Effector memory CD8-positive, alpha-beta T cell (primary cell): ENCODE results near the gene EHD2.
"Not testable (repeated sequence)": the region's sequence is repeated elsewhere in the genome, so short reads cannot be mapped to it uniquely, and the experiment has no call there.

Source experiments
- ATAC-seq: fragments of 150-1000 bp; cut with Tn5 transposase; replicated peaks from 2 replicates; pipeline ENCODE4 v1.10.0; 2021; ENCODE audit warnings: mild to moderate bottlenecking, moderate library complexity
- DNase-seq, 3 experiments: peaks; one replicate each; pipeline ENCODE4 v3.0.0; 2021
- H3K27ac Mint-ChIP-seq, 2 donors: one replicate each; pipeline ENCODE4 v1.8.0; 2022; ENCODE audit warnings: mild to moderate bottlenecking in 2 of 2, mixed read lengths in 2 of 2, moderate library complexity in 2 of 2
- H3K27me3 Mint-ChIP-seq, 2 donors: one replicate each; pipeline ENCODE4 v1.8.0; 2022; ENCODE audit warnings: mixed read lengths in 2 of 2
- H3K36me3 Mint-ChIP-seq: one replicate; pipeline ENCODE4 v1.8.0; 2022; ENCODE audit warnings: mild to moderate bottlenecking, moderate library complexity, mixed read lengths; ENCODE audit not compliant: insufficient read depth
- H3K4me1 Mint-ChIP-seq, 2 donors: one replicate each; pipeline ENCODE4 v1.8.0; 2022; ENCODE audit warnings: low read depth in 2 of 2, mixed read lengths in 2 of 2
- H3K4me3 Mint-ChIP-seq, 2 donors: one replicate each; pipeline ENCODE4 v1.8.0; 2022; ENCODE audit warnings: mild to moderate bottlenecking in 2 of 2, mixed read lengths in 2 of 2, moderate library complexity in 2 of 2
- H3K9me3 Mint-ChIP-seq, 2 donors: one replicate each; pipeline ENCODE4 v1.8.0; 2022; ENCODE audit warnings: mixed read lengths in 2 of 2
- total RNA-seq, 9 experiments: gene quantifications; one replicate each; lab custom pipeline; 2026; lab: John Stamatoyannopoulos, UW

EHD2 gene, protein sequence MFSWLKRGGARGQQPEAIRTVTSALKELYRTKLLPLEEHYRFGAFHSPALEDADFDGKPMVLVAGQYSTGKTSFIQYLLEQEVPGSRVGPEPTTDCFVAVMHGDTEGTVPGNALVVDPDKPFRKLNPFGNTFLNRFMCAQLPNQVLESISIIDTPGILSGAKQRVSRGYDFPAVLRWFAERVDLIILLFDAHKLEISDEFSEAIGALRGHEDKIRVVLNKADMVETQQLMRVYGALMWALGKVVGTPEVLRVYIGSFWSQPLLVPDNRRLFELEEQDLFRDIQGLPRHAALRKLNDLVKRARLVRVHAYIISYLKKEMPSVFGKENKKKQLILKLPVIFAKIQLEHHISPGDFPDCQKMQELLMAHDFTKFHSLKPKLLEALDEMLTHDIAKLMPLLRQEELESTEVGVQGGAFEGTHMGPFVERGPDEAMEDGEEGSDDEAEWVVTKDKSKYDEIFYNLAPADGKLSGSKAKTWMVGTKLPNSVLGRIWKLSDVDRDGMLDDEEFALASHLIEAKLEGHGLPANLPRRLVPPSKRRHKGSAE
- total RNA-seq = 0 to 1.3 (median 0.11) reads per million in 9 experiments

DNA sequence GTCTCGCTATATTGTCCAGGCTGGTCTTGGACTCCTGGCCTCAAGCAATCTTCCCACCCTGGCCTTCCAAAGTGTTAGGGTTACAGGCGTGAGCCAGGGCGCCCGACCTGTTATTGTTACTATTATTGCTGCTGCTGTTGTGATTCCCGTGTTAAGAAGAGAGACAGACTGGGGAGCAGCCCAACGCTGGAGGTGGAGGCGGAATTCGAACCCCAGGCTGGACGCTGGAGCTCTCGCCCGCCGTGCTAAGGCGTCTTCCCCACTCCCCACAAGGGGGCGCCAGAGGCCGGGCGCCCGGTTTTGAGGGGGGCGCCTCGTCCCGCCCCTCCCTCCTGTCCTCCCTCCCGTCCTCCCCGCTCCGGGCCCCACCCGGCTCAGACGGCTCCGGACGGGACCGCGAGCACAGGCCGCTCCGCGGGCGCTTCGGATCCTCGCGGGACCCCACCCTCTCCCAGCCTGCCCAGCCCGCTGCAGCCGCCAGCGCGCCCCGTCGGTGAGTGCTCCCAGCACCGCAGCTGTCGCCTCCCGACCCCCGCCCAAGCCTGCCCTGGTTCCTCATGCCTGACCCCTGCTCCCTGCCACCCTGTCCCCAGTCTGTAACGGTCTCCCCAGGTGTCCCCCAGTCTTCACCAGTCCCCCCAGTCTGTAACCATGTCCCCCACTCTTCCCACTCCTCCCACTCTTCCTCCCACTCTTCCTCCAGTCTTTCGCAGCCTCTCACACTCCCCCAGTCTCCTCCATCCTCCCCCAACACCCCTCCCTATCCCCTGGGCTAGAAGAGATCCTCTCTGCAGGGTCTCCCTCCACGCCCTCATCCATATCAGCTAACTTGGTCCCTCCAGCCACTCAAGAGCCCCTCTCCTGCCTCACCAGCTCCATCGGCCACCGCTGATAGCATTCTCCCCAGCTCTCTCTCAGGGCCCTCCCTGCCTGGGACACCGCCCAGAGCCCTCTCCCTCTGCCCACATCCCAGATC lies at the start of gene EHD2:
TSS of gene EHD2 (plus strand) at position 377 of the 976 bp plus-strand sequence. CDS start 3,191 bp downstream, outside the sequence.
- peaks cover 51 to 57% of the 10 kb centered on the region in 2 donors for H3K27me3 Mint-ChIP-seq

DNA sequence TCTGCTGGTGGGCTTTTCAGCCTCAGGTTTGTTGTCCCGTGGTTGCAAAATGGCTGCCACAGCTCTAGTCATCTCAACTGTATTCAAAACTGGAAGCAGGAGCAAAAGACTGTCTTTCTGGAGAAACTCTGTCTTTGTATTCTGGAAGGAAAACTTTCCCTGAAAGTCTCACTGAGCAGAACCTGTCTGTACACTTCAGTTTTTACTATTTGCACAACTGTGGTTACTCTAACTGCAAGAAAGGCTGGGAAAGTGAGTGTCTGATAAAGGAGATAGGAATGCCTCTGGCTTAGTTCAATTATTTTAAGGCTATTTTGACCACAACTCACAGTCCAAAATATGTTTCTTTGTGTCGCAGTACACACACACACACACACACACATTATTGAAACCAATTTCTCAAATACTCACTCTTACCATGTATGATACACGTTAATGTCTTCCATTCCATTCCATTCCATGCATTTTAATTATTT lies 49.7 kb upstream of the EHD2 start:
- no peak overlapping the region for H3K4me3 Mint-ChIP-seq
- no peak overlapping the region for H3K27ac Mint-ChIP-seq
- DNase-seq = no peak

More for the DNA sequence above, at the start of gene EHD2:
- peak; percentile 59 for ATAC-seq
- H3K4me1 Mint-ChIP-seq = no peaks in the 10 kb centered on the region
- H3K9me3 Mint-ChIP-seq = no peaks in the 10 kb centered on the region
- peaks cover 3% of the 10 kb centered on the region for H3K36me3 Mint-ChIP-seq
- DNase-seq = peak in 1 of 3 experiments; percentile 17
- H3K4me3 Mint-ChIP-seq = no peak within 1 kb of the TSS
- H3K27ac Mint-ChIP-seq = no peak within 1 kb of the TSS

DNA sequence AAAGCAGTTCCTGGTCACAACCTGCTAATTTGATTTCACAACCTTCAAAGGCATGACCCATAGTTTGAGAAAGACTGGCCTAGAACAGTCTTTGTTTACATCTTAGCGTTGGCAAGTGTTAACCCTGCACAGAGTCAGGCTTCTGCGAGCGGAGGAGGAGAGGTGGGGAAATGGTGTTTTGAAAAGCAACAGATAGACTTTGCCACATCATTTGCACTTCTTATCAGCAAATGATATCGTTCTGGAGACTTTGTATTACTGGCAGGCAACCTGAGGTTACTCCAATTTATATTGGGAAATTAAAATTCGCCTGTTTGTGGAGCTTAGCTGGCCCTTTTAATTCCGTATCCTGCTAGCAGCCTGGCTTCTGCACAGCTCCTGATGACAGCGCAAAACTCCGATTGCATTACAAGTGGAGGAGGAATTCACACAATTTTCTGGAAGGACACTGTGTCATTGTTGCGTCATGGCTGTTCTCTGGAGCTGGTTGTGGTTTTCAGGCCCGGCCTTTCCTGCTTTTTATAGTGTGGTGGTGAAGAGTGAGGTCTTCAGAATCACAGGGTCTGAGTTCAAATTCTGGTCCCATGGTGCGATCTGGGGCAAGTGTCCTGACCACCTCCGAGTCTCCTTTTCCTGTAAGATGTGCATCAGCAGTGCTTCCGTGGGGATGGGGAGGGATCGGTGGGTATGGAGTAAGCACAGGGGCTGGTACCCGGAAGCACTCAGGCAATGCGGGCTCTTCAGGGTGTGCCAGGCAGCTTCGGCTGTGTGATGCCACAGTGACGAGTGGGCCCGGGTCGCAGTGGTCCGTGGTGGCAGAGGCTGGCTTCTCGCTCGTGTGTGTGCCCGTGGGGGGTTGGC lies 49.1 kb upstream of the EHD2 start:
- H3K27me3 Mint-ChIP-seq = no peaks in the 10 kb centered on the region
- H3K27ac Mint-ChIP-seq = no peak overlapping the region
- H3K36me3 Mint-ChIP-seq = peaks cover 15% of the 10 kb centered on the region
- ATAC-seq (no peak), DNase-seq (no peak)
- H3K4me1 Mint-ChIP-seq = peaks cover 20 to 24% of the 10 kb centered on the region in 2 donors
- H3K9me3 Mint-ChIP-seq = no peaks in the 10 kb centered on the region
- no peak overlapping the region for H3K4me3 Mint-ChIP-seq

More for the DNA sequence above, 49.7 kb upstream of the EHD2 start:
- H3K27me3 Mint-ChIP-seq = no peaks in the 10 kb centered on the region
- H3K36me3 Mint-ChIP-seq = peaks cover 15% of the 10 kb centered on the region
- ATAC-seq = no peak
- no peaks in the 10 kb centered on the region for H3K9me3 Mint-ChIP-seq
- H3K4me1 Mint-ChIP-seq = peaks cover 21 to 24% of the 10 kb centered on the region in 2 donors

DNA sequence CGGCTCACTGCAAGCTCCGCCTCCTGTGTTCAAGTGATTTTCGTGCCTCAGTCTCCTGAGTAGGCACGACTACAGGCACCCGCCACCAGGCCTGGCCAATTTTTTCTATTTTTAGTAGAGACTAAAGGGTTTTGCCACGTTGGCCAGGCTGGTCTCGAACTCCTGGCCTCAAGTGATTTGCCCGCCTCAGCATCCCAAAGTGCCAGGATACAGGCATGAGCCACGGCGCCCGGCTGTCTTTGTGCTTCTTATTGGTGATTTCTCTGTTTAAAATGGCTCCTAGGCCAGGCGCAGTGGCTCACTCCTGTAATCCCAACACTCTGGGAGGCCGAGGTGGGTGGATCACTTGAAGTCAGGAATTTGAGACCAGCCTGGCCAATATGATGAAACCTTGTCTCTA lies 44.7 kb upstream of the EHD2 start:
- not testable (repeated sequence) for ATAC-seq, DNase-seq, H3K4me3 Mint-ChIP-seq, H3K27ac Mint-ChIP-seq, H3K27me3 Mint-ChIP-seq, H3K9me3 Mint-ChIP-seq
- Mint-ChIP-seq H3K4me1 (peaks cover 13 to 16% of the 10 kb centered on the region in 2 donors), H3K36me3 (peaks cover 26% of the 10 kb centered on the region)

DNA sequence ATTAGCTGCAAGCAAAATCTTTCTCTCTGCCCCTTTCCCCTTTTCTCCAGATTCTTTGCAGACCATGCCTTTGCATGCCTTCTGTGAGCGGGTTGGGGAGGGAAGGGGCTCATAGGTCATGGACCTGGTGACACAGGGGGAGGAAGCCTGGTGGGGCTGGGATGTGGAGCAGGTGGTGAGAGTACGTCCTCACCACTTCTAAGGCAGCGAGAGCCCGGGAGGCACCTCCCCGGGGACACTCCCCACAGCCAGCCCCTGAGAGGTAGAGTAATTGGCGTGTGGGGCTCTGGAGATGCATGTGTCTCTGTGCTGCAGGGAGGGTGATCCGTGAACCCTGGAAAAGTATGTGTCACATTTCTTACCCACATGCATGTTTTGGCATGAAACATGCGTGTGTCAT lies 42.5 kb upstream of the EHD2 start:
- H3K27ac Mint-ChIP-seq = peak overlapping the region; percentile 39 to 60
- H3K9me3 Mint-ChIP-seq = no peaks in the 10 kb centered on the region
- peaks cover 6 to 11% of the 10 kb centered on the region in 2 donors for H3K4me1 Mint-ChIP-seq
- ATAC-seq (no peak), DNase-seq (no peak)
- peaks cover 30% of the 10 kb centered on the region for H3K36me3 Mint-ChIP-seq
- no peaks in the 10 kb centered on the region for H3K27me3 Mint-ChIP-seq
- no peak overlapping the region for H3K4me3 Mint-ChIP-seq

DNA sequence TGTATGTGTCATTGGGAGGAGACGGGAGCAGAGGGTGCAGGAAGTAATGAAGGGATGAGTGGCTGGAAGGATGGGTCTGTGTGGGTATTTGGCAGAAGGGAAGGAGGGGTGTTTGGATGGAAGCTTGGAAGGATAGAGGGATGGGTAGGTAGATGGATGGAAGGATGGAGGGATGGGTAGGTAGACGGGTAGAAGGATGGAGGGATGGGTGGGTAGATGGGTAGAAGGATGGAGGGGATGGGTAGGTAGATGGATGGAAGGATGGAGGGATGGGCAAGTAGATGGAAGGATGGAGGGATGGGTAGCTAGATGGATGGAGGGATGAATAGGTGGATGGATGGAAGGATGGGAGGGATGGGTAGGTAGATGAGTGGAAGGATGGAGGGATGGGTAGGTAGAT lies 41.7 kb upstream of the EHD2 start:
- Mint-ChIP-seq H3K27ac (peak overlapping the region; percentile 39 to 77), H3K4me1 (peaks cover 5 to 10% of the 10 kb centered on the region in 2 donors), H3K9me3 (no peaks in the 10 kb centered on the region), H3K27me3 (no peaks in the 10 kb centered on the region), H3K4me3 (no peak overlapping the region), H3K36me3 (peaks cover 30% of the 10 kb centered on the region)
- no peak for DNase-seq
- ATAC-seq = no peak

DNA sequence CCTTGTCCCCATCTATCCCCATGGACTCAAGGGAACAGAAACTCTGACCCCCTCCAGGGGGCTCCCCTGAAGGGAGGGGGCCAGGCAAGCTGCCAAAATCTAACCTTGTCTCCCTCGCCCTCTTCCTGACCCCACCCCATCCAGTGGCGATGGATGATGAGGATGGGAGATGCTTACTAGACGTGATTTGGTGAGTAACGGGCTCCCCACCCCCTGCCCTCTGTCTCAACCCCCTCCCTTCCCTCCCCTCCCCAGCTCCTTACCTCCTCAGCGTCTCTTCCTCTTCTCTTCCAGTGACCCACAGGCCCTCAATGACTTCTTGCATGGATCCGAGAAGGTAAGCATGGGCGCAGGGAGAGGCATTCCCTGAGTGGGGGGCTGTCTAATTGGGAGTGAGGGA lies 39.8 kb upstream of the EHD2 start:
- H3K27ac Mint-ChIP-seq = peak overlapping the region in 1 of 2 donors; percentile 63
- no peak for ATAC-seq
- no peaks in the 10 kb centered on the region for H3K9me3 Mint-ChIP-seq
- H3K36me3 Mint-ChIP-seq = peaks cover 32% of the 10 kb centered on the region
- H3K4me3 Mint-ChIP-seq = no peak overlapping the region
- peaks cover 5 to 8% of the 10 kb centered on the region in 2 donors for H3K4me1 Mint-ChIP-seq
- DNase-seq = no peak
- no peaks in the 10 kb centered on the region for H3K27me3 Mint-ChIP-seq

DNA sequence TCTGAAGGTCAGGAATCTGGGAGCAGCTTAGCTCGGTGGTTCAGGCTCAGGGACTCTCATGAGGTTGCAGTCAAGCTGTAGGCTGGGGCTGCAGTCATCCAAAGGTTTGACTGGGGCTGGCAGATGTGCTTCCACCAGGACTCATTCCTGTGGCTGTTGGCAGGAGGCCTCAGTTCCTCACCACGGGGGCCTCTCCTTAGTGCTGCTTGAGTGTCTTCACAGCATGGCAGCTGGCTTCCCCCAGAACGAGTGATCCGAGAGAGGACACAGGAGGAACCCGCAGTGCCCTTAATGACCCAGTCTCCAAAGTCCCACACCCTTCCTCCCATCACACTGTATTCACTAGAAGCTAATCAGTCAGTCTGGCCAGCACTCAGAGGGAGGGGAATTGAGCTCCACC lies 38.7 kb upstream of the EHD2 start:
- H3K9me3 Mint-ChIP-seq = no peaks in the 10 kb centered on the region
- H3K4me3 Mint-ChIP-seq = no peak overlapping the region
- H3K4me1 Mint-ChIP-seq = peaks cover 5 to 8% of the 10 kb centered on the region in 2 donors
- H3K36me3 Mint-ChIP-seq = peaks cover 35% of the 10 kb centered on the region
- H3K27me3 Mint-ChIP-seq = no peaks in the 10 kb centered on the region
- DNase-seq (no peak), ATAC-seq (no peak)
- no peak overlapping the region for H3K27ac Mint-ChIP-seq

DNA sequence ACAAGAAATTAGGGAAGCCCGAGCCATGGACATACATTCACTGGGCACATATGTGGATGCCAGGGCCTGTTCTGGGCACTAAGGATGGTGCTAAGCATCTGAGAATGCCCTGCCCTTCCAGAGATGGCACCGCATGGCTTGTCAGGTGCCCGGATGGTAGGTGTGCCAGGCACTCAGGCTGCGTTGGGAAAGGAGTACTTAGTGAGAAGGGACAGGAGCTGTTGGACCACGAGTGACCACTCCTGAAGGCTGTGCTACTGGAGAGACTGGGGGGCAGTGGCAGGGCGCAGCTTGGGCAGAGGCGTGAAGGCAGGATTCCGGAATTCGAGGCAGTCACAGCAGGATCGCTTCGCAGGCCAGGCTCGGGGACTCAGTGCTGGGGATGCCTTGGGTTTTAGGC lies 38.0 kb upstream of the EHD2 start:
- peaks cover 29% of the 10 kb centered on the region for H3K36me3 Mint-ChIP-seq
- ATAC-seq (no peak), DNase-seq (no peak)
- H3K27ac Mint-ChIP-seq = no peak overlapping the region
- H3K4me3 Mint-ChIP-seq = no peak overlapping the region
- H3K9me3 Mint-ChIP-seq = no peaks in the 10 kb centered on the region
- no peaks in the 10 kb centered on the region for H3K27me3 Mint-ChIP-seq
- peaks cover 5 to 8% of the 10 kb centered on the region in 2 donors for H3K4me1 Mint-ChIP-seq

DNA sequence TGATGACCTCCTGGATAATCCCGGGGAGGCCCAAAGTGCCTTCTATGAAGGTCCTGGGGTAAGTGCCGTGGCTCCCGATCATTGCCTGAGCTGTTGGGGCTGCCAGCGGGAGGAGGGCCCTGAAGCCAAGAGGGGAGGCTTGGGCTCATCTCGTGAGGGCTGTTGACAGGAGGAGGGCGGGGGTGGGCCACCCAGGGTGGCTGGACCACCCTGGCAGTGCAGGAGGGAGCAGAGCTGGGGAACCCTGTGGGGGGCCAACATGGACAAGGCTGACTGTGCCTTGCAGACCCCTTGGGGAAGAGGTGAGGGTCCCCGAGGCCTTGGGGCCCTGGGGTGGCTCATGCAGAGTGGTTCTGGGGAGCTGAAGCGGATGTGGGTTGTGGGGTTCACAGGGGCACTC lies 37.4 kb upstream of the EHD2 start:
- DNase-seq (no peak), ATAC-seq (no peak)
- Mint-ChIP-seq H3K4me3 (no peak overlapping the region), H3K27ac (no peak overlapping the region), H3K36me3 (peaks cover 26% of the 10 kb centered on the region), H3K27me3 (no peaks in the 10 kb centered on the region), H3K9me3 (no peaks in the 10 kb centered on the region), H3K4me1 (peaks cover 5 to 6% of the 10 kb centered on the region in 2 donors)

DNA sequence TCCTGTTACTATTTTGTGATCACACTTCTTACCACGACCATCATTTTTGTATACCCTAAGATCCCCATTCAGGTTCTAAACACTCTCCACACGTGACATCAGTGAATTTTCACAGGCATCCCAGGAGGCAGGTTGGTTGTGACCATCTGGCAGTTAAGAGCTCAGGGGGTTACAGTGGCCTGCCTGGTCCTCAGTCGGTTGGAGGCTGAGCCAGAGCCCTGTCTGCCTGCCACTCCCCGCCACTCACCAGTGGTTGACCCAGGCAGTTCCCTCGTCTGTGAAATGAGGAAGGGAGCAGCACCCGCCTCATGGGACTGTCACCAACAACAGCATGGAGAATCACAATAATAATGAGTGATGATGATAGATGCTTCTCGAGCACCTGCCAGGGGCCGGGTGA lies 36.4 kb upstream of the EHD2 start:
- H3K4me3 Mint-ChIP-seq = no peak overlapping the region
- no peak overlapping the region for H3K27ac Mint-ChIP-seq
- H3K27me3 Mint-ChIP-seq = no peaks in the 10 kb centered on the region
- H3K4me1 Mint-ChIP-seq = peaks cover 3 to 10% of the 10 kb centered on the region in 2 donors
- H3K36me3 Mint-ChIP-seq = peaks cover 28% of the 10 kb centered on the region
- no peak for ATAC-seq
- H3K9me3 Mint-ChIP-seq = no peaks in the 10 kb centered on the region
- no peak for DNase-seq

DNA sequence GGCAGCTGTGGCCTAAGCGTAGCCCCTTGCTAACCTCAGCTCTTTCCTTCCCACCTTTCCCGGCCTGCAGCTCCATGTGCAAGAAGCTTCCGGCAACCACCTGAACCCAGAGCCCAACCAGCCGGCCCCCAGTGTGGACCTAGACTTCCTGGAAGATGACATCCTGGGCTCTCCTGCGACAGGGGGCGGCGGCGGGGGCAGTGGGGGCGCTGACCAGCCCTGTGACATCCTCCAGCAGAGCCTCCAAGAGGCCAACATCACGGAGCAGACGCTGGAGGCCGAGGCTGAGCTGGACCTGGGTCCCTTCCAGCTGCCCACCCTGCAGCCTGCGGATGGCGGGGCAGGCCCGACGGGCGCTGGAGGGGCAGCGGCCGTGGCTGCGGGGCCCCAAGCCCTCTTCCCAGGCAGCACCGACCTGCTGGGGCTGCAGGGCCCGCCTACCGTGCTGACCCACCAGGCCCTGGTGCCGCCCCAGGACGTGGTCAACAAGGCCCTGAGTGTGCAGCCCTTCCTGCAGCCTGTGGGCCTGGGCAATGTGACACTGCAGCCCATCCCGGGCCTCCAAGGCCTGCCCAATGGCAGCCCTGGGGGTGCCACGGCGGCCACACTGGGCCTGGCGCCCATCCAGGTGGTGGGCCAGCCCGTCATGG lies 33.8 kb upstream of the EHD2 start:
- peaks cover 3 to 5% of the 10 kb centered on the region in 2 donors for H3K4me1 Mint-ChIP-seq
- DNase-seq (no peak), ATAC-seq (no peak)
- peaks cover 22% of the 10 kb centered on the region for H3K36me3 Mint-ChIP-seq
- H3K27me3 Mint-ChIP-seq = no peaks in the 10 kb centered on the region
- H3K4me3 Mint-ChIP-seq = no peak overlapping the region
- H3K27ac Mint-ChIP-seq = peak overlapping the region in 1 of 2 donors; percentile 19
- H3K9me3 Mint-ChIP-seq = no peaks in the 10 kb centered on the region
